HepG2 (cell line): ENCODE measurements around the gene UBE2M. TPM values are rescaled to one million over a fixed set of nuclear protein-coding genes. Genes with fewer than 3 reads are reported as not detected.
A peak's percentile ranks its signal among the peaks of the same experiment; 100 is the strongest.

ENCODE experiments used
- ISX ChIP-seq: sonication (generic); formaldehyde crosslinking; conservative IDR thresholded peaks from 2 replicates; pipeline ENCODE4 v1.5.0; 2020; ENCODE audit warnings: missing genetic modification reagents
- NFIC ChIP-seq: IDR thresholded peaks from 2 replicates; pipeline ENCODE4 v1.6.1; 2012; ENCODE audit warnings: mild to moderate bottlenecking, low read length, inconsistent platforms
- PPARG ChIP-seq: conservative IDR thresholded peaks from 2 replicates; pipeline ENCODE4 v1.6.1; 2016; ENCODE audit warnings: missing biosample characterization, missing genetic modification reagents
- RXRB ChIP-seq: IDR thresholded peaks from 2 replicates; pipeline ENCODE4 v1.6.1; 2016; ENCODE audit warnings: borderline replicate concordance, missing genetic modification reagents, missing compliant biosample characterization
- SMYD3 ChIP-seq: sonication (generic); formaldehyde crosslinking; IDR thresholded peaks from 2 replicates; pipeline ENCODE4 v1.8.1; 2023; ENCODE audit warnings: mild to moderate bottlenecking, missing genetic modification reagents
- SRSF4 ChIP-seq: fragments of 200-400 bp; formaldehyde crosslinking; IDR thresholded peaks from one replicate; pipeline ENCODE4 v1.6.1; 2018; ENCODE audit warnings: mild to moderate bottlenecking, low read depth, low read length, moderate library complexity; ENCODE audit not compliant: poor library complexity, severe bottlenecking
- THAP11 ChIP-seq: IDR thresholded peaks from 2 replicates; pipeline ENCODE4 v1.6.1; 2016; ENCODE audit warnings: missing biosample characterization, missing genetic modification reagents
- THYN1 ChIP-seq: sonication (generic); formaldehyde crosslinking; IDR thresholded peaks from 2 replicates; pipeline ENCODE4 v1.8.1; 2023; ENCODE audit warnings: low read depth, mild to moderate bottlenecking, moderate library complexity, missing genetic modification reagents, borderline replicate concordance
- ZBTB40 ChIP-seq, 2 experiments: fragments of 450-650 bp in 1 of 2; sonication (generic) in 1 of 2; formaldehyde crosslinking in 1 of 2; IDR thresholded peaks; 2 replicates each; pipeline versions ENCODE4 v1.6.1 to v1.8.0; 2016 to 2022; ENCODE audit warnings: antibody characterized with exemption in 1 of 2, mild to moderate bottlenecking in 1 of 2, missing genetic modification reagents in 1 of 2
- ZNF205 ChIP-seq: IDR thresholded peaks from 2 replicates; pipeline ENCODE4 v1.6.1; 2018; ENCODE audit warnings: missing biosample characterization, missing genetic modification reagents
- ZNF326 ChIP-seq: sonication (generic); formaldehyde crosslinking; IDR thresholded peaks from 2 replicates; pipeline ENCODE4 v1.4.0; 2020; ENCODE audit warnings: missing genetic modification reagents, borderline replicate concordance
- ZNF343 ChIP-seq: sonication (generic); formaldehyde crosslinking; IDR thresholded peaks from 2 replicates; pipeline ENCODE4 v1.4.0; 2020; ENCODE audit warnings: mild to moderate bottlenecking, missing genetic modification reagents
- ZNF430 ChIP-seq: sonication (generic); formaldehyde crosslinking; IDR thresholded peaks from 2 replicates; pipeline ENCODE4 v1.9.0; 2021; ENCODE audit warnings: mild to moderate bottlenecking, missing genetic modification reagents
- ZNF558 ChIP-seq: sonication (generic); formaldehyde crosslinking; IDR thresholded peaks from 2 replicates; pipeline ENCODE4 v1.9.0; 2022; ENCODE audit warnings: mild to moderate bottlenecking, missing genetic modification reagents, borderline replicate concordance
- ZNF644 ChIP-seq: IDR thresholded peaks from 2 replicates; pipeline ENCODE4 v1.6.1; 2016; ENCODE audit warnings: low read depth
- ZNF703 ChIP-seq: sonication (generic); formaldehyde crosslinking; IDR thresholded peaks from 2 replicates; pipeline ENCODE4 v1.5.1; 2020; ENCODE audit warnings: missing genetic modification reagents, mild to moderate bottlenecking, moderate library complexity, borderline replicate concordance
- ZNF781 ChIP-seq: sonication (generic); formaldehyde crosslinking; IDR thresholded peaks from 2 replicates; pipeline ENCODE4 v1.5.1; 2020; ENCODE audit warnings: borderline replicate concordance, mild to moderate bottlenecking, missing genetic modification reagents; ENCODE audit errors: not compliant biosample characterization
- ZNF83 ChIP-seq: sonication (generic); formaldehyde crosslinking; IDR thresholded peaks from 2 replicates; pipeline ENCODE4 v1.4.0; 2020; ENCODE audit warnings: missing genetic modification reagents, mild to moderate bottlenecking, borderline replicate concordance
- polyA plus RNA-seq, 8 experiments: library from polyadenylated mRNA; depleted of rRNA in 3 of 8; stranded (reverse) in 7 of 8; unstranded in 1 of 8; fragments of >200 nt; fragmentation: Illumina TruSeq in 4 of 8; extraction: Trizol in 4 of 8; gene quantifications; 2 replicates each; pipeline versions ENCODE4 v1.2.1 to v1.2.3, GENCODE V29; 2011 to 2016; ENCODE audit warnings: low read depth in 4 of 8, missing spikeins in 1 of 8, mixed read lengths in 1 of 8; ENCODE audit not compliant: insufficient read depth in 1 of 8
- total RNA-seq, 5 experiments: library from RNA; depleted of rRNA; stranded (reverse); fragments of >200 nt; fragmentation: Illumina TruSeq; extraction: Trizol; gene quantifications; 2 replicates each; pipeline ENCODE4 v1.2.3, GENCODE V29; 2016; ENCODE audit warnings: low read depth in 1 of 5
- TF ChIP-seq, protein P1 (sequence below): sonication (generic); formaldehyde crosslinking; IDR thresholded peaks from 2 replicates; pipeline ENCODE4 v1.5.1; 2020; ENCODE audit warnings: missing genetic modification reagents, mild to moderate bottlenecking, borderline replicate concordance

Gene UBE2M
- total and polyA plus RNA-seq, 2 of the 13 experiments (the other 11 are each of a cell fraction or from before 2014, with no cell fraction given), result 36.2 to 50.3 TPM

- TF ChIP-seq ZNF83 (CRISPR knock-in tag) (no peak), SMYD3 (no peak), SRSF4 (no peak), RXRB (CRISPR knock-in tag) (peak; percentile 80; the same call in 1 of the 2 replicates), NFIC (0 out of 2 replicates have a peak, but pooled peaks have one; percentile 56), ZNF703 (CRISPR knock-in tag) (no peak), THYN1 (no peak), ZNF558 (CRISPR knock-in tag) (peak; percentile 56; the same call in 1 of the 2 replicates), PPARG (peak; percentile 66; the same call in 1 of the 2 replicates), THAP11 (peak; percentile 35), ZBTB40 (IDR thresholded peaks at IDR 0.05) (no peak), ZBTB40 (CRISPR knock-in tag; IDR thresholded peaks at IDR 0.05) (no peak), ZNF430 (peak; percentile 64; the same call in 1 of the 2 replicates), ZNF644 (CRISPR knock-in tag) (no peak), ZNF343 (CRISPR knock-in tag) (no peak), ZNF781 (no peak), ZNF326 (CRISPR knock-in tag) (no peak), ISX (CRISPR knock-in tag) (no peak), ZNF205 (CRISPR knock-in tag) (no peak)
- TF ChIP-seq, protein P1, sequence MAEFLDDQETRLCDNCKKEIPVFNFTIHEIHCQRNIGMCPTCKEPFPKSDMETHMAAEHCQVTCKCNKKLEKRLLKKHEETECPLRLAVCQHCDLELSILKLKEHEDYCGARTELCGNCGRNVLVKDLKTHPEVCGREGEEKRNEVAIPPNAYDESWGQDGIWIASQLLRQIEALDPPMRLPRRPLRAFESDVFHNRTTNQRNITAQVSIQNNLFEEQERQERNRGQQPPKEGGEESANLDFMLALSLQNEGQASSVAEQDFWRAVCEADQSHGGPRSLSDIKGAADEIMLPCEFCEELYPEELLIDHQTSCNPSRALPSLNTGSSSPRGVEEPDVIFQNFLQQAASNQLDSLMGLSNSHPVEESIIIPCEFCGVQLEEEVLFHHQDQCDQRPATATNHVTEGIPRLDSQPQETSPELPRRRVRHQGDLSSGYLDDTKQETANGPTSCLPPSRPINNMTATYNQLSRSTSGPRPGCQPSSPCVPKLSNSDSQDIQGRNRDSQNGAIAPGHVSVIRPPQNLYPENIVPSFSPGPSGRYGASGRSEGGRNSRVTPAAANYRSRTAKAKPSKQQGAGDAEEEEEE (CRISPR knock-in tag), result no peak
Observed at GRCh38 chr19:58510084-58510862, 48.1 kb downstream of the UBE2M start (continued).
